ENCODE data around the gene CAMK4. TPM values are rescaled to one million over a fixed set of nuclear protein-coding genes. Genes with fewer than 3 reads are reported as not detected.

The CAMK4 gene
- total RNA-seq, 1 donor from 2014 or later, result 0.72 TPM

DNA sequence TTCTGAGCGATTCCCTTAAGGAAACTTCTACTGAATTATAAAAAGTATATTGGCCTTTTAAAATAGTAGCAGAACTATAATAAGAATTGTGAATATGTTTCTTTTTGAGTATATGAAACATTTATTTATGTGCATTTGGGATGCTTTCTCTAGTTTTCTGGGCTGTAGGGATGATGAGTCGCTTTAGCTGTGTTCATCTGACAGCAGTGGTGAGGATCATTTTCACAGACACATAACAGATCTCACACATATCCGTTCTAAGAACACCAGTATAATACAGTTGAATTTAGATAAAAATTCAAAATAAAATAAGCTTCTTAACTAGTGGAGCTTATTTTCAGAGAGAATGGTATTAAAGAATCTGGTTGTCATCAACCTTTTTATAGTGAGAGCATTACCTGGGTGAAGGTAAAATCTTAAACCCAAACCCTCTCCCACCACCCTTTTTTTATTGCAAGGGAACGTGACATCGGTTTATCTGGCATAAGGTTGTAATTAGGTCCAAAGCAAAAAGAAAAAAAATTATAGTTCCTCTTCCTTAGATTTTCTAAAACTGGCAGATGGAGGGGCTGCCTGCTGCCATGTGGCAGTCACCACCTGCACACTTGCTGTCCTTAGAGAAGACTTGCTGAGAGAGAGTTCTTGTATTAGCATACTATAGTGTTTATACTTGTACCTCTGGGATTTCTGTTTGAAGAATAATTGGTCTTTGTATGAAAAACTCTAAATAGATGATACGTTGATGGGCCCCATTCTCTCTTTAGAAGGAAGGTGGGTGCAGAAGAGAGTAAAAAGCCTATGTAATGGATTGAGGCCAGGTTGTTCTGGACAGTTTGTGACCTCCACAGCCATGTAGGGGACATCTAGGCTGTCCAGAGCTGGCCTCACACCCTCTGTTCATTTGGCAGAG, 86.8 kb downstream of the CAMK4 start:
- H3K36me3 Mint-ChIP-seq (ENCODE audit: low read depth), result no peaks in the 10 kb centered on the region
- no peak for DNase-seq (ENCODE audit: low spot score)
- H3K4me1 Mint-ChIP-seq (ENCODE audit: low read depth), result no peaks in the 10 kb centered on the region
- H3K27me3 Mint-ChIP-seq (ENCODE audit: low read depth), result peaks cover 11% of the 10 kb centered on the region
- no peaks in the 10 kb centered on the region for H3K9me3 Mint-ChIP-seq (ENCODE audit: low read depth)
- no peak overlapping the region for H3K27ac Mint-ChIP-seq (ENCODE audit: unreplicated experiment)
- TF ChIP-seq, protein P1, sequence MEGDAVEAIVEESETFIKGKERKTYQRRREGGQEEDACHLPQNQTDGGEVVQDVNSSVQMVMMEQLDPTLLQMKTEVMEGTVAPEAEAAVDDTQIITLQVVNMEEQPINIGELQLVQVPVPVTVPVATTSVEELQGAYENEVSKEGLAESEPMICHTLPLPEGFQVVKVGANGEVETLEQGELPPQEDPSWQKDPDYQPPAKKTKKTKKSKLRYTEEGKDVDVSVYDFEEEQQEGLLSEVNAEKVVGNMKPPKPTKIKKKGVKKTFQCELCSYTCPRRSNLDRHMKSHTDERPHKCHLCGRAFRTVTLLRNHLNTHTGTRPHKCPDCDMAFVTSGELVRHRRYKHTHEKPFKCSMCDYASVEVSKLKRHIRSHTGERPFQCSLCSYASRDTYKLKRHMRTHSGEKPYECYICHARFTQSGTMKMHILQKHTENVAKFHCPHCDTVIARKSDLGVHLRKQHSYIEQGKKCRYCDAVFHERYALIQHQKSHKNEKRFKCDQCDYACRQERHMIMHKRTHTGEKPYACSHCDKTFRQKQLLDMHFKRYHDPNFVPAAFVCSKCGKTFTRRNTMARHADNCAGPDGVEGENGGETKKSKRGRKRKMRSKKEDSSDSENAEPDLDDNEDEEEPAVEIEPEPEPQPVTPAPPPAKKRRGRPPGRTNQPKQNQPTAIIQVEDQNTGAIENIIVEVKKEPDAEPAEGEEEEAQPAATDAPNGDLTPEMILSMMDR (IDR thresholded peaks at IDR 0.05), result no peak
- H3K4me3 Mint-ChIP-seq (ENCODE audit: unreplicated experiment), result no peak overlapping the region

DNA sequence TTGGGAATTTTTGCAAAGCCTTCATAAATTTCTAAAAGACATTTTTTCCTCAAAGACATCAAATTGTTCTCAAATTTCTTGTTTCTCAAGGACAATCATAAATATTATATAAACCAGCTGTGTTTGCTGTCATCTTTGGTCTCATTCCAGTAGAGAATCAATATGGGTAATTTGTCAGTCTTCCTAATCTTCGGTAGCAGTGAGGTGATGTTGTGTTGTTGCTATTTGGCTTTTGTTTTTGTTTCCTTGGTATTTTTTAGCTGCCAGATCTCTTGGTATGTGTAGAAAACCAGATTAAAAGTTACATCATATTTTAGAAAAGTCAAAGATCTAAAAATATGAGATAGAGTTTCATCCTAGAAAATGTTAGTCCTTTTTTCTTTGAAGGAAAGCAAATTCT, 87.5 kb downstream of the CAMK4 start:
- H3K4me3 Mint-ChIP-seq (ENCODE audit: unreplicated experiment), result no peak overlapping the region

DNA sequence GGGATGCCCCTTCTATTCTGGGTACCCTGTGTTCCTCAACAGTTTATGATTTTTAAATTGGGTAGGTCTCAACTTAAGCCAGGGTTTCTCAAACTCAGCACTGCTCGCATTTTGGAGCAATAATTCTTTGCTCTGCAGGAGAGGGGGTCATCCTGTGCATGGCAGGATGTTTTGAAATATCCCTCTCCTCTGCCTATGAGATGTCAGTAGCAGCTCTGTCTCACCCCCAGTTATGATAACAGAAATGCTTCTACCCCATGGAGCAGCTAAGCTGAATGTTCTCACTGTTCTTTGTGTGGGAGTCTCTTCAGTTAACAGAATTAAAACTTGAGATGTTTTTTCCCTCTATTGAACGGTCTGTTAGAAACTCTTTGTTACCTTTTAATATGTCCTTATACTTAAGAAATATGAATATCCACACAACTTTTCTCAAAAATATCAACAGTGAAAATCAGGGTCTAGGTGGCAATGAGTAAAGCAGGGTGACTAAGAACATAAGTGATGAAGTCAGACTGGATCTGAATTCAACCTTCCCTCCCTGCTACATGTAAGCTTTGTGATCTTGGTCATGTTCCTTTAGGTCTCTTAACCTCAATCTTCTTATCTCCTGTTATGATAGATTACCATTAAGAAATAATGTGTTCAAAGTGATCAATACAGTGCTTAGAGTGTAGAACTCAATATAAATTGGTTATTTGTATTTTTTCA, 89.0 kb downstream of the CAMK4 start:
- TF ChIP-seq, protein P1 (IDR thresholded peaks at IDR 0.05), result no peak
- no peak for DNase-seq (ENCODE audit: low spot score)
- H3K27ac Mint-ChIP-seq (ENCODE audit: unreplicated experiment), result no peak overlapping the region
- no peak overlapping the region for H3K4me3 Mint-ChIP-seq (ENCODE audit: unreplicated experiment)
- H3K27me3 Mint-ChIP-seq (ENCODE audit: low read depth), result peaks cover 16% of the 10 kb centered on the region
- no peaks in the 10 kb centered on the region for H3K36me3 Mint-ChIP-seq (ENCODE audit: low read depth)
- no peaks in the 10 kb centered on the region for H3K4me1 Mint-ChIP-seq (ENCODE audit: low read depth)
- H3K9me3 Mint-ChIP-seq (ENCODE audit: low read depth), result no peaks in the 10 kb centered on the region

More for the DNA sequence above, 87.5 kb downstream of the CAMK4 start:
- Mint-ChIP-seq H3K27me3 (ENCODE audit: low read depth) (peaks cover 16% of the 10 kb centered on the region), H3K27ac (ENCODE audit: unreplicated experiment) (no peak overlapping the region), H3K9me3 (ENCODE audit: low read depth) (no peaks in the 10 kb centered on the region), H3K4me1 (ENCODE audit: low read depth) (no peaks in the 10 kb centered on the region), H3K36me3 (ENCODE audit: low read depth) (no peaks in the 10 kb centered on the region)
- TF ChIP-seq, protein P1 (IDR thresholded peaks at IDR 0.05), result no peak
- DNase-seq (ENCODE audit: low spot score), result no peak

DNA sequence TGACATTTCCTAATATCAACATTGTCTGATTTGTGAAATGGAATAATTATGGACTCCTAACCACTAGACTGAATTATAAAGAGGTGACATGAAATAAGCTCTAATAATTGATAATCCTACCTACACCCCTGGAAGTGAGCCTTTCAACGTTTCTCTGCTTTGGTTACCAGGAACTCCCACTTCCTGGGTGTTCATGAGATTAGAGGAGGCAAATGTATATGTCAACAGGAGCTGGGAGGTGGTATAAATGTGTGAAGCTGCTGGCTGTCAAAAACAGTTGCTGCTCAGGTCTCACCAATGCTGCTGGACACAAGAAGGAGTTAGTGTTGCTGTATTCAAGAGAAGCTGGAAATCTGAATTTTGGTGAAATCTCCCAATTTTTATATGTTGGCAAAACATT, 96.8 kb downstream of the CAMK4 start:
- Mint-ChIP-seq H3K27ac (ENCODE audit: unreplicated experiment) (no peak overlapping the region), H3K9me3 (ENCODE audit: low read depth) (peaks cover 7% of the 10 kb centered on the region), H3K27me3 (ENCODE audit: low read depth) (peaks cover 13% of the 10 kb centered on the region), H3K4me3 (ENCODE audit: unreplicated experiment) (no peak overlapping the region), H3K36me3 (ENCODE audit: low read depth) (no peaks in the 10 kb centered on the region), H3K4me1 (ENCODE audit: low read depth) (no peaks in the 10 kb centered on the region)
- DNase-seq (ENCODE audit: low spot score), result no peak
- TF ChIP-seq, protein P1 (IDR thresholded peaks at IDR 0.05), result no peak

DNA sequence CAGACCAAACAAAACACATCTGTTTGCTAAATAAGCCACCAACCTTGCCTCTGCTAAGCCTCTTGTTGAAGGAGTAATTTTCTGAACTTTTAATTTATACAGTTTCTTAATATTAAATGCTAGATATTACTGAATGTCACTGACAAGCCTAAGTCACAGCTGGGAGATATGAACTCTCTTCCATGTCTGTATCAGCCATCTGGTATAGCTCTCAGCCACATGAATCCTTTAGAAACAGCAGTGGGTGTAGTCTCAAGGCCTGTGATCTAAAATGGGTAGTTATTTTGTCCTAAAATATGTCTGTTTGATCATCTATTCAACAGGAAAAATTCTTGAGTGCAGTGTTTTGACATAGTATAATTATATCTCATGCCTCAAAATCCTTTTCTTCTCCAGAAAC, 97.2 kb downstream of the CAMK4 start:
- no peak for DNase-seq (ENCODE audit: low spot score)
- H3K9me3 Mint-ChIP-seq (ENCODE audit: low read depth), result peaks cover 7% of the 10 kb centered on the region
- peaks cover 9% of the 10 kb centered on the region for H3K27me3 Mint-ChIP-seq (ENCODE audit: low read depth)
- H3K4me1 Mint-ChIP-seq (ENCODE audit: low read depth), result no peaks in the 10 kb centered on the region
- H3K4me3 Mint-ChIP-seq (ENCODE audit: unreplicated experiment), result no peak overlapping the region
- TF ChIP-seq, protein P1 (IDR thresholded peaks at IDR 0.05), result no peak
- no peak overlapping the region for H3K27ac Mint-ChIP-seq (ENCODE audit: unreplicated experiment)
- H3K36me3 Mint-ChIP-seq (ENCODE audit: low read depth), result no peaks in the 10 kb centered on the region

Measured in chondrocyte (in vitro differentiated cells).